ENCODE measurements around the gene CRYBG2.
"Not testable (repeated sequence)": the region's sequence is repeated elsewhere in the genome, so short reads cannot be mapped to it uniquely, and the experiment has no call there.

The CRYBG2 gene

DNA sequence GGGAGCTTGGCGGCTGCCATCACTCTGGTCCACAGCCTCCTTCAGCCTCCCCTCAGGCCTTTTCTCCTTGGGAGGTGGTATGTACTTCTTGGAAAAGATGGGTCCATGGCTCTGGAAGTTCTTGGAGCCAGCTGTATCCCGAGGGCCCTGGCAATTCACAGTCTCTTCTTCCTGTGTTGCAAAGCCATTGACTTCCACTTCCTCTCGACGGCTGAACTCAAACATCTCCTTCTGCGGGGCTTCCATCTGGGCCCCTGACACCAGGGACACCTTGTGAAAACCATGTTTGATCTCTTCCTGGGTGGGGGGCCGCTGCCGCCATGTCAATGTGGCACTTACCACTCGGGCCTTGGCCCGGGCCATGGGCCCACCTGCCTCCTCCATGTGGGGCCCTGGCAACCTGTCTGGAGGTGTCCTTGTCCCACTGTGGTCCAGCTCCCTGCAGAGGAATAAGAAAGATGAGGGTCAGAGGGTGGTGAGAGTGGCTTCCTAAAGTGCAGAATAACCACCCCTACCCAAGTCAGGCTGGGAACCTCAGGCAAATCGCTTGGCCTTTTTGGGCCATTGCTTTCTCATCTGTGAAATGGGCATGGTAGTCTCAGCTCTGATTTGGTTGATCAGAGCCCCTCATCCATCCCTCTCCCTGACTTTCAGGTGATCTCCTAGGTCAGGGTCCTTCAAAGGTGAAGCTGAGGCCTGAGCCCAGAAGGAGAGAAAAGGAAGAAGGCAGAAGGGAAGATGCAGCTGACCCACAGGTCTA lies 7.5 kb downstream of the CRYBG2 start:
- no peak for DNase-seq

DNA sequence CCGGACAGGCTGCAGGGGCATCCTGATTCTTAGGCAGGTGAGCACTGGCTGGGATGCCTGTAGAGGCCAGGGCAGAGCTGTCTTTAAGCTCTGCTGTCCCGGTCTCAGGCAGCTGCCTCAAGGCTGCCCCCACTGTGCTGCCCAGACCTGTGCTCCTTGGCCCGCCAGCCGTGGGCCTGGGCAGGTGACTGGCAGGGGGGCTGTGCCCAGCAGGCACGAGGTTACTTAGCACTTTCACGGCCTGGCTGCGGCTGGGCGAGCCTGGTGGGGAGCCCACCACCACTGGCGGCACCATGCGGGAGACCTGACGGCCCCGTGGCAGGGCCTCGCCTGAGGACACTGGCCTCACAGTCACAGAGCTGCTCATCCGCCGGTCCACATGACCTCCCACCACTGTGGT lies 8.2 kb downstream of the CRYBG2 start:
- no peak for DNase-seq

DNA sequence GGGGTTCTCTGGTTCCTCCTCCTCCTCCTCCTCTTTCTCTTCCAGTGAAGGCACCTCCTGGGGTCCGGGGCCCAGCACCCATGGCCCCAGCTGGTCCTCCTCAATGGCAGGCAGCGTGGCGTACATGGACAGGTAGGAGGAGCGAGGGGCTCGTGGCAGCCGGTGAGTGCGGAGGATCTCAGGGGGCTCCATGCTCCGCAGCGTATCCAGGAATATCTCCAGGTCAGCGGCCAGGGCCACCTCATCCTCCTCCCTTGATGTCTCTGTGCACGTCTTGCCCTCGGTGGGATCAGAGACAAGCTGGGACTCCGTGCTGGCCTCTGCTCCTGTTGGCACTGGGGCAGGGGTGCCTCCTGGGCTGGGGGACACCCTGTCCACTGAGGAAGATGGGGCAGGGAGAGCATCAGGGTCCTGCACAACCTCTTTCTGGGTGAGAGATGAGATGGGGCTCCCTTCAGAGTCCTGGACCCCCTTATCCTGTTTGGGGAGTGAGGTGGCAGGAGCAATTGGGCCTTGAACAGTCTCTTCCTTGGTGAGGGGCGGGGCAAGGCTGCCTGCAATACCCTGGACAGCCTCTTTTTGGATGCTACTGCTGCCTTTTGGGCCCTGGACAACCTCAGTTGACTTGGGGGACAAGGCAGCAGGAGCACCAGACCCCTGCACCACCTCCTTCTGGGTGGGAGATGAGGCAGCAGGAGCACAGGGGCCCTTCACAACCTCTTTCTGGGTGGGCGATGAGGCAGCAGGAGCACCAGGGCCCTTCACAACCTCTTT lies 9.6 kb downstream of the CRYBG2 start:
- DNase-seq = no peak

DNA sequence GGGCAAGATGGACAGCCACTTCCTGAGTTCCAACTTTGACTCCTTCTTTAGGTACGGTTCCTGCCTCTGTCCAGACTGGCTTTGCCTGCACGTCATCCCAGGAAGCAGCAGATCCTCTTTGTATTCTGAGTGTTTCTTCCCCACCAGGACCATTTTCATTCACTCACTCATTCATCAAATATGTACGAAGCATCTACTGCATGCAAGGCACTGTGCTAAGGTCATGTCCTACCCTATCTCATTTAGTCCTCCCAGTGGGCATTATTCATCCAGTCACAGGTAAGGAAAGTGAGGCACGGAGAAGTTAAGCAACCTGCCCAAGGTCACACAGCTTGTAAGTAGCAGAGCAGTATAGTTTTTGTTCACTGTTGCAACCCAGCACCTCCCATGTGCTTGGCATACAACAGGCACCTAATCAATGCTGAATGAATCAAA lies 13.9 kb downstream of the CRYBG2 start:
- DNase-seq = no peak

DNA sequence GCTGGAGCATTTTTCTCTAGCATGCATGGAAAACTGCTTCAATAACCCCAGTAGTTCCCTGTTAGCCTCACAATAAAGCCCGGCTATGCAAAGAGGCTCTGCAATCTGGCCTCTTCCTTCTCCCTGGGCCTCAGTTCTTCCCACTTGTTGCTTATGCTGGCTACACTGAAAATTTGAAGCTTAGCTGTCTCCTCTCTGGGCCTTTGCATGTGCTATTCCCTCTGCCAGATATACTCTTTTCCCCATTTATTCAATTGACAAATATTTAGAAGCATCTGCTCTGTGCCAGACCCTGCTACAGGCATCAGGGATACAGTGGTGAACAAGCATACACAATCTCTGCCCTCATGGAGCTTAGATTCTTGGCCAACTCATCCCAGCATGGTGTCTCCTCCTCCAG lies 15.3 kb downstream of the CRYBG2 start:
- no peak for DNase-seq

DNA sequence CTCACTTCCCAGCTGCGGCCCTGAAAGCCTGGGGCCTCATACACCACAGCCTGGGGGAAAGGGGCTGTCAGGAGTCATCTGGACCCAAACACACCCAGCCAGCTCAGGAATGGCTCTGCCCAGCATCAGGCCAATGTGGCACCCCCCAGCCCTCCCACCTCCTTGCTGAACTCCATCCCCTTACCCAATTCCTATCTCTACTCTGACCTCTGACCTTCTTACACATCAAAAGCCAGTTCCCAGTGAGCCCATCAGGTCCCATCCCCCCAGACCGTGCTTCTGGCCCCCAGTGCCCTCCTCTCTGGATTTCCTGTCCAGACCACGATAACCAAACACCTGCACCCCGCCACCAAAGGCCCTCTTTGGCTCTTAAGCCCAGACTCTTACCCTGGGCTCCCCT lies 16.3 kb downstream of the CRYBG2 start:
- no peak for DNase-seq

DNA sequence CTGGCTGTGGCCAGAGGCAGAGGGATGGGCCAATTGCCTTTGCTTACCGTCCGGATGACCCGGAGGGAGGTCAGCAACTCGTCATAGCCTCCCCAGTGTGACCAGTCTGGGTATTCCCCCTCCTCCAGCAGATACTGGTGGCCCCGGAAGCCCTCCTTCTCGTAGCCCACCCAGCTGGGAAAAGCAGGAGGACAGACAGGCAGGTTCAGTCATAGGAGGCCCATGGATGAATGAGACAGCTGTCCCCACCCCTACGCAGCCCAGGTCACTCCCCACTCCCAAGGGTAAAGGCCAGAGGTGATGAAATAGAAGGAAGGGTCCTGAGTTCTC lies 16.8 kb downstream of the CRYBG2 start:
- no peak for DNase-seq

DNA sequence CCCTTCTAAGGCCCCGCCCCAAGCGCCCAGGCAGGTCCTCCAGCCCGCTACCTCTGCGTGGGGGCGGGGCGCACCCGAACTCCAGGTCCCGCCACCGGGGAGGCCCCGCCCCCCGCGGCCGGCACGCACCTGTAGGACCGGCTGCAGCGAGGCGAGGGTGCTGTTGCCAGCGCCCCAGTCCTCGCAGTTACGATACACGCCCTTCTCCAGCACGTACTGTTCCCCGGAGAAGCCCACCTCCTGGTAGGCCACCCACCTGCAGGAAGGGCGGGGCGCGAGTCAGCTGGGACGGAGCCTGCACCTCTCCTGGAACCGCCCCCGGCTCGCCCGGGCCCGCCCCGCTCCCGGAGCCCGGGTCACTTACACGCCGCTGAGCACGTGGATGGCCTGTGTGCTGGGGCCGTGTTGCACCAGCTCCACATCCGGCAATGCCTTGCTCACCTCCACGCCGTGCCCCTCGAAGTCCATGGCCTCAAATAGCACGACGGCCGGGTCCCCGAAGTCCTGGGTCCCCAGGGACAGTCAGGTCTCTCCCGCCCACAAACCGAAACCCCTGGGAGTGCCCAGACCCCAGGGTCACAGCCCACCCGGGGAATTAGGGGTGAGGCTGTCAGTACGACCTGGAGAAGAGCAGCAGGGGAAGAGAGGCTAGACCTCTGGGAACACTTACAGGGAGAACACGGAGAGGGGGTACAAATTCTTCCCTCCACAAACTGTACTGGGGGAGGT lies 17.3 kb downstream of the CRYBG2 start:
- DNase-seq = no peak

DNA sequence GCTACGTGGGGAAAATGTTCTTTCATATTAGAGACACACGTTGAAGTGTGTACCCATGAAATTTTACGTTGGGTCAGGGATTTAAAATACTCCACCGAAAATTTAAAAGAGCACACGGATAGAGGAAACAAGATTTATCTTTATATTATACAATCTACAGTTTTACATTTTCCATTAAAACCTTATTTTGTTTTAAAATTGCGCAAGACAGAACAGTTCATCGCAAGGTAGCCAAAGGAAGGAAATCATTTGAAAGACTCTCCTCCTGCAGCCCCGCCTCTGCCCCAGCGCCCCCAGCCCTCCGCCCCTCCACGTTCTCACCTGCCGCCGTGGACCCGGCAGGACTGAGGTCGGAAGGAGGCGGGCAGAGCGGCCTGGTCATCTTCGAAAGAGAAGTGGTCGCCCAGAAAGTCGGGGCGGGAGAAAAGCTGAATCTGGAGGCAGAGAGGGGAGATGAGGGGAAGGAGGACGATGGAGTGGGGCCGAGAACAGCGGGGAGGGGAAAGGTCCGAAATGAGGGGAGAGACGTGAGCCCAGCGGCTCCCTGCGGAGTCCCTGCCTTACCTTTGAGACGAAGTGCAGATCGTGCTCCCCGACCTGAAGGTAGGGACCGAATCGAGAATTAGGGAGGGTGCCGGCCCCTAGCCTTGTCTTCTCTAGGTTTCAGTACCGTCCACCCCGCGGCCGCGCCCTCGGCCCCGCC lies 18.0 kb downstream of the CRYBG2 start:
- DNase-seq = no peak

- DNase-seq = not testable (repeated sequence)
Measured at GRCh38 chr1:26333312-26333711, 20.6 kb downstream of the CRYBG2 start.

GRCh38 chr1:26330276-26330675 lies 23.7 kb downstream of the CRYBG2 start:
- DNase-seq = no peak

DNA sequence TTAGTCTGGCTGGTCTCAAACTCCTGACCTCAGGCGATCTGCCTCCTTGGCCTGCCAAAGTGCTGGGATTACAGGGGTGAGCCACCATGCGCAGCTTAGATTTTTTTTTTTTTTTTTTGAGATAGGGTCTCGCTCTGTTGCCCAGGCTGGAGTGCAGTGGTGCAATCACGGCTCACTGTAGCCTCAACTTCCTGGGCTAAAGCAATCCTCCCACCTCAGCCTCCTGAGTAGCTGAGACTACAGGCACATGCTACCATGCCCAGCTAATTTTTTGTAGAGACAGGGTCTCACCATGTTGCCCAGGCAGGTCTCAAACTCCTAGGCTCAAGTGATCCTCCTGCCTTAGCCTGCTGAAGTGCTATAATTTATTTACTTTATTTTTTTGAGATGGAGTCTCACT lies 24.6 kb downstream of the CRYBG2 start:
- not testable (repeated sequence) for DNase-seq

GRCh38 chr1:26328597-26328996 lies 25.3 kb downstream of the CRYBG2 start:
- DNase-seq = no peak

DNA sequence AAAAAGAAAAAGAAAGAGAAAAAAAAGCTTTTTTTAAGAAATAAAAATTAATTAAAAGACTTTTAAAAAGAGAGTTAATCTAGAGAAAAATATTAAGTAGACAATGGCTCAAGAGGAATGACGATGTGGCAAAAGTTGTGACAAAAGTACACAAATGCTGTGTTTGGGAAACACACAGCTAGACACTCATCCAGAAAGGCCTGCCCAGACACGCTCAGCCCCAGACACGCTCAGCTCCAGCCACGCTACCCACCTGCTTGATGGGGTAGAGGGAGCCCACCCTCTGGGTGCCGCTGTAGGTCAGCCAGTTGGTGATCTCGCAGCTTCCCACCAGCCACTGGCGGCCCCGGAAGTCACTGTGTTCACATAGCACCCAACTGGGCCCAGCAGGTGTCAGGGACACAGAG lies 26.0 kb downstream of the CRYBG2 start:
- DNase-seq = no peak

- no peak for DNase-seq
Measured at GRCh38 chr1:26324550-26324949, 29.4 kb downstream of the CRYBG2 start.

DNA sequence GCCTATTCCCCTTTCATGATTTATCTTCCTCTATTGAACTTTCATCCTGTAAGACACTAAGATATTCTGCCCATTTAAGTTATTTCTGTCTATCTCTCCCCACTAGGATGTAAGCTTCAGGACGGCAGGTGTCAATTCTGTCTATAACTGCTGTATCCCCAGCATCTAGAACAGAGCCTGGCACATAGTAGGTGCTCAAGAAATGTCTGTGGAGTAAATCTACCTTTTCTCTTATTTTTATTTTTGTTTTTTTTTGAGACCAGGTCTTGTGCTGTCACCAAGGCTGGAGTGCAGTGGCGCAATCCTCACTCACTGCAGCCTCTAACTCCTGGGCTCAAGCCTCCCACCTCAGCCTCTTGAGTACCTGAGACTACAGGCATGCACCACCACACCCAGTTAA lies 30.5 kb downstream of the CRYBG2 start:
- DNase-seq = no peak

DNA sequence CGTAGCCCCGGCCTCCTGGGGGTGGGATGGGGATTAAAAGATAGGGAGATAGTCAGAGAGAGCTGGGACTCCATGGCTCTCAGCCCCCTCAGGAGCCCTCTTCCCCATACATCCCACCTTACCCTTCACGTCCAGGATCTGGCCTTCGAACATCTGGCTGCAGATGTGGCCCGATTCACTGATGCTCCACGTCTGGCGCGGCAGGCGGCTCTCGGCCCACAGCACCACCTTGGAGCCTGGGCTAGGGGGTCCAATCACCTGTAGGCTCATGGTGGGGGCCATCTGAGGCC lies 31.9 kb downstream of the CRYBG2 start:
- no peak for DNase-seq

DNA sequence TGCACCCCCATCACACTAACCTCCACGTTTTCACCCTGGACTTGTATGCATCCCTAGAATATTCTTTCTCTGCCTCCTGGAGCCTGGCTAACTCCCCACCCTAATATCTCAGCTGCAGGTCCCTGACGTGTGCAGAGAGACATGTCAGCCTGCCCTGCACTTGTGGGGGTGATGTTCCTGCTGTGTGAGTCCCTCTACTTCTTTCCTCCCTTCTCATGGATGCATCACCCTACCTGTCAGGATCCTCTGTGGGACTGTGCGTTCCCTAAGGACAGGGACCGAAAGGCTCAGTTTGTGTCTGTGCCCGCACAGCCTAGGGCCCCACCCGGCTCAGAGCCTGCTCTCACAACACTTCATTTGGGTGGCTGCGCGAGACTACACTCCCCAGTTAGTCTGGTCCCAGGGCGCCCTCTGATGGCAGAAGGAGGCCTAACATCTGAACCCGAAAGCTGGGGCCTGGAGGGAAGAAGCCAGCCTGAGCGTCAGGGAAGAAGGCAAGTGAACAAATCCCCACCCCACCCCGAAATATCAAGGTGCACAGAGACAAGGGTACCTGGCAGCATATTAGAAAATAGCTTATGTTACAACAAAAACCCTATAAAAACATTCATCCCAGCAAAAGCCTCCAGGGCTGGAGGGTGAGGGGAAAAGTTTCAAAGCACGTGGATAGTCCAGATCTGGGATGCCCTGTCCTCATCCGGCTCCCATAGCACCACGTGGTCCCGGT lies 32.5 kb downstream of the CRYBG2 start:
- DNase-seq = peak; percentile 63

GRCh38 chr1:26320896-26321295 lies 33.0 kb downstream of the CRYBG2 start:
- DNase-seq = no peak

DNA sequence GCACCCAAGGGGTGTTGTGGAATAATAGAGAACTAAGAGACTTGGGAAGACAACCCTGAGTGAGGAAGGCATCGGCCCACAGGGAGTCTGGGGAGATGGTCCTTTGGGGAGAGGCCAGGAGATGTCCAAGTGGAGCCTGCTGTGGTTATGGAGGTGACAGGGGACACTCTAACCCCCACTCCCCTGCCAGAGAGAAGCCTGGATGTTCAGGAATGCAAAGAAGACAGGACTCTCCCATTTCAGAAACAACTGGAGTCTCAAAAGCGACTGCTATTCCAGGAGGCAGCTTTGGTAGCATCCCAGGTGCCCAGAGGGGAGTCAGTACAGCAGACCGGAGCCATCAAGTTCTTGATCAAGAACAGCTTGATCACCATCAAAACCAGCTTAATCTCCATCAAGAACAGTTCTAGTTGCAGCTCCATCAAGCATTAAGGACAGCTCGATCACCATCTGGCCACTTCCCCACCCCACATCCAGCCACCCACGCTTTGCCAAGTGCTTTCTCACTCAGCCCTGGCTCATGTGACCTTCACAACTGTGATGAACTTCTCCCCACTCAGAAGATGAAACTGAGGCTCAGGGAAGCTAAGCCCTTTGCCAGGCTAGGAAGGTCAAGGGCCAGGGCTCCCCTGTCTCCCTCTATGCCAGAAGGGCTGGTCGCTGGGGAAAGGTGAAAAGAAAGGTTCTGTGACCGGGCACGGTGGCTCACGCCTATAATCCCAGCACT lies 35.4 kb downstream of the CRYBG2 start:
- DNase-seq = no peak

DNA sequence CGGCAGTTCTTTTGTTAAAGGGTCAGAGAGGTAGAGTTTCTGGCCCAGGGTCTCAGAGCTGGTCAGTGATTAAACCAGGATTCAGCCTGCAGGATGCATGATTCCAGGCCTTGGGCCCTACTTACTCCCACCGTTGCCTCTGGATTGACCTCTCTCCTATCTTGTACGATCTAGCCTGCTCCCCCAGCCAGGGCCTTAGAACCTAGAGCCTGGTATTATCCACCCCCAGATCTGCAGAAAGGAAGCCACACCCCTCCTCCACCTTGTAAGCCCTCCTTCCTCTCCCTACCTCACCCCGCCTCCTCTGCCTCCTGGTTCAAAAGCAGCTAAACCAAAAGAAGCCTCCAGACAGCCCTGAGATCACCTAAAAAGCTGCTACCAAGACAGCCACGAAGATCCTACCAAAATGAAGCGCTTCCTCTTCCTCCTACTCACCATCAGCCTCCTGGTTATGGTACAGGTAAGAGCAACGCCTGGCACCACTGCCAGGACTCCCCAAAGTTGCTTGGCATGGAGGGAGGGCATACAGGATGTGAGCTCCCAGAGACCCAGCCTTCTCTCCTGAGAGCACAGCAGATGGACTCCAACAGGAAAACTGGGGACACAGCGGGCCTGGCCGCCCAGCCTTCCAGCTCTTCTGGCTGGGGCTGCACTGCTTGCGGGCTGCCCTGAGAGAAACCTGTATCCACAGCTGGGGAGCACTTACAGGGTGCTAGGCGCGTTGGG lies 36.2 kb downstream of the CRYBG2 start, which contains the start of gene CD52:
TSS of gene CD52 (plus strand) at position 347 of the 726 bp plus-strand sequence. CDS start at position 407, 60 bp downstream.
- peak; percentile 58 for DNase-seq

Data from GF-D8 (cell line).